ENCODE results near the gene CREBBP.

Gene CREBBP

GRCh38 chr16:3762107-3762750 lies 118.3 kb downstream of the CREBBP start:
- TF ChIP-seq CTCF (conservative IDR thresholded peaks at IDR 0.05; ENCODE audit: control insufficient read depth, insufficient read depth, low read depth, low read length): no peak
- no peak for DNase-seq (ENCODE audit: low read depth)
- no peak overlapping the region for H3K4me3 ChIP-seq (ENCODE audit: control insufficient read depth, low read depth, low read length)

- no peak overlapping the region for H3K4me3 ChIP-seq (ENCODE audit: control insufficient read depth, low read depth, low read length)
- DNase-seq (ENCODE audit: low read depth): no peak
- TF ChIP-seq CTCF (conservative IDR thresholded peaks at IDR 0.05; ENCODE audit: control insufficient read depth, insufficient read depth, low read depth, low read length): no peak
Observed at GRCh38 chr16:3761375-3762106, 119.0 kb downstream of the CREBBP start.

- H3K4me3 ChIP-seq (ENCODE audit: control insufficient read depth, low read depth, low read length): no peak overlapping the region
- no peak for DNase-seq (ENCODE audit: low read depth)
- TF ChIP-seq CTCF (conservative IDR thresholded peaks at IDR 0.05; ENCODE audit: control insufficient read depth, insufficient read depth, low read depth, low read length): no peak
Observed at GRCh38 chr16:3760518-3760917, 120.0 kb downstream of the CREBBP start.

GRCh38 chr16:3759736-3760135 lies 120.8 kb downstream of the CREBBP start:
- H3K4me3 ChIP-seq (ENCODE audit: control insufficient read depth, low read depth, low read length): no peak overlapping the region
- no peak for TF ChIP-seq CTCF (conservative IDR thresholded peaks at IDR 0.05; ENCODE audit: control insufficient read depth, insufficient read depth, low read depth, low read length)
- no peak for DNase-seq (ENCODE audit: low read depth)

- no peak overlapping the region for H3K4me3 ChIP-seq (ENCODE audit: control insufficient read depth, low read depth, low read length)
- no peak for TF ChIP-seq CTCF (conservative IDR thresholded peaks at IDR 0.05; ENCODE audit: control insufficient read depth, insufficient read depth, low read depth, low read length)
- DNase-seq (ENCODE audit: low read depth): no peak
Observed at GRCh38 chr16:3756113-3756512, 124.4 kb downstream of the CREBBP start.

GRCh38 chr16:3755249-3755648 lies 125.3 kb downstream of the CREBBP start:
- TF ChIP-seq CTCF (conservative IDR thresholded peaks at IDR 0.05; ENCODE audit: control insufficient read depth, insufficient read depth, low read depth, low read length): no peak
- H3K4me3 ChIP-seq (ENCODE audit: control insufficient read depth, low read depth, low read length): no peak overlapping the region
- DNase-seq (ENCODE audit: low read depth): no peak
